HepG2 (cell line): Measurements from ENCODE around the gene MYO7A. TPM values are rescaled to one million over a fixed set of nuclear protein-coding genes. Genes with fewer than 3 reads are reported as not detected.

Source experiments
- ESRRA ChIP-seq: sonication (generic); formaldehyde crosslinking; IDR thresholded peaks from 2 replicates; pipeline ENCODE4 v1.5.1; 2020; ENCODE audit warnings: mild to moderate bottlenecking, low read depth, missing genetic modification reagents
- ISL2 ChIP-seq: sonication (generic); formaldehyde crosslinking; IDR thresholded peaks from 2 replicates; pipeline ENCODE4 v1.5.0; 2020; ENCODE audit warnings: missing genetic modification reagents
- MED13 ChIP-seq: sonication (generic); formaldehyde crosslinking; IDR thresholded peaks from 2 replicates; pipeline ENCODE4 v1.5.0; 2020; ENCODE audit warnings: missing genetic modification reagents
- ZNF768 ChIP-seq: sonication (generic); formaldehyde crosslinking; IDR thresholded peaks from 2 replicates; pipeline ENCODE4 v1.4.0; 2020; ENCODE audit warnings: missing genetic modification reagents
- polyA plus RNA-seq, 8 experiments: library from polyadenylated mRNA; depleted of rRNA in 3 of 8; stranded (reverse) in 7 of 8; unstranded in 1 of 8; fragments of >200 nt; fragmentation: Illumina TruSeq in 4 of 8; extraction: Trizol in 4 of 8; gene quantifications; 2 replicates each; pipeline versions ENCODE4 v1.2.1 to v1.2.3, GENCODE V29; 2011 to 2016; ENCODE audit warnings: low read depth in 4 of 8, missing spikeins in 1 of 8, mixed read lengths in 1 of 8; ENCODE audit not compliant: insufficient read depth in 1 of 8
- total RNA-seq, 5 experiments: library from RNA; depleted of rRNA; stranded (reverse); fragments of >200 nt; fragmentation: Illumina TruSeq; extraction: Trizol; gene quantifications; 2 replicates each; pipeline ENCODE4 v1.2.3, GENCODE V29; 2016; ENCODE audit warnings: low read depth in 1 of 5
- TF ChIP-seq, protein P1 (sequence below), 2 experiments: fragments of 450-650 bp in 1 of 2; sonication (generic) in 1 of 2; formaldehyde crosslinking in 1 of 2; IDR thresholded peaks; 2 replicates each; pipeline versions ENCODE4 v1.6.1 to v1.8.0; 2016 to 2022; ENCODE audit warnings: antibody characterized with exemption in 1 of 2, mild to moderate bottlenecking in 1 of 2, missing genetic modification reagents in 1 of 2
- TF ChIP-seq, protein P2 (sequence below): sonication (generic); formaldehyde crosslinking; IDR thresholded peaks from 2 replicates; pipeline ENCODE4 v1.8.0; 2022; ENCODE audit warnings: low read depth, missing genetic modification reagents
- TF ChIP-seq, protein P3 (sequence below): sonication (generic); formaldehyde crosslinking; IDR thresholded peaks from 2 replicates; pipeline ENCODE4 v1.5.0; 2020; ENCODE audit warnings: mild to moderate bottlenecking, low read depth, missing genetic modification reagents, borderline replicate concordance
- TF ChIP-seq, protein P4 (sequence below): sonication (generic); formaldehyde crosslinking; IDR thresholded peaks from 2 replicates; pipeline ENCODE4 v1.4.0; 2020; ENCODE audit warnings: missing genetic modification reagents

The MYO7A gene
- total and polyA plus RNA-seq, 2 of the 13 experiments (the other 11 are each of a cell fraction or from before 2014, with no cell fraction given): 7.5 to 10.0 TPM

DNA sequence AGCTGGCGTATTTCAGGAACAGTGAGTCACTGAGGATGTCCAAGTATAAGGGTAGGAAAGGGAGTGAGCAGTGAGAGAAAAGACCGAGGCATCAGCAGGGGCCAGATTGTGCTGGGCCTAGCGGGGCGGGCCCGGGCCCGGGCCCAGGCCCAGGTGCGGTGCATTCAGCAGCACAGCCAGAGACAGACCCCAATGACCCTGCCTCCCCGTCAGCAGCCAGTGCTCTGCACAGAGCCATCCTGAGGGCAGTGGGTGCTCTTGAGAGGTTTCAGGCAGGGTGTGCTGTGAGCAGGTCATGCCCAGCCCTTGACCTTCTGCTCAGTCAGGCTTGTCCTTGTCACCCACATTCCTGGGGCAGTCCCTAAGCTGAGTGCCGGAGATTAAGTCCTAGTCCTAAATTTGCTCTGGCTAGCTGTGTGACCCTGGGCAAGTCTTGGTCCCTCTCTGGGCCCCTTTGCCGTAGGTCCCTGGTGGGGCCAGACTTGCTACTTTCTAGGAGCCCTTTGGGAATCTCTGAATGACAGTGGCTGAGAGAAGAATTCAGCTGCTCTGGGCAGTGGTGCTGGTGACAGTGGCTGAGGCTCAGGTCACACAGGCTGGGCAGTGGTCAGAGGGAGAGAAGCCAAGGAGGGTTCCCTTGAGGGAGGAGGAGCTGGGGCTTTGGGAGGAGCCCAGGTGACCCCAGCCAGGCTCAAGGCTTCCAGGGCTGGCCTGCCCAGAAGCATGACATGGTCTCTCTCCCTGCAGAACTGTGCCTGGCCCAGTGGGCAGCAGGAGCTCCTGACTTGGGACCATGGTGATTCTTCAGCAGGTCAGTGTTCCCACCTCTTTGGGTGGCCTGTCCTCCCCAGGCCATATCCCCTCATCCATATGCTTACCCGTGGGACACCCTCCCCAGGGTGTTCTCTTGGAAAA, 2.1 kb downstream of the MYO7A start (continued):
- TF ChIP-seq, protein P1, sequence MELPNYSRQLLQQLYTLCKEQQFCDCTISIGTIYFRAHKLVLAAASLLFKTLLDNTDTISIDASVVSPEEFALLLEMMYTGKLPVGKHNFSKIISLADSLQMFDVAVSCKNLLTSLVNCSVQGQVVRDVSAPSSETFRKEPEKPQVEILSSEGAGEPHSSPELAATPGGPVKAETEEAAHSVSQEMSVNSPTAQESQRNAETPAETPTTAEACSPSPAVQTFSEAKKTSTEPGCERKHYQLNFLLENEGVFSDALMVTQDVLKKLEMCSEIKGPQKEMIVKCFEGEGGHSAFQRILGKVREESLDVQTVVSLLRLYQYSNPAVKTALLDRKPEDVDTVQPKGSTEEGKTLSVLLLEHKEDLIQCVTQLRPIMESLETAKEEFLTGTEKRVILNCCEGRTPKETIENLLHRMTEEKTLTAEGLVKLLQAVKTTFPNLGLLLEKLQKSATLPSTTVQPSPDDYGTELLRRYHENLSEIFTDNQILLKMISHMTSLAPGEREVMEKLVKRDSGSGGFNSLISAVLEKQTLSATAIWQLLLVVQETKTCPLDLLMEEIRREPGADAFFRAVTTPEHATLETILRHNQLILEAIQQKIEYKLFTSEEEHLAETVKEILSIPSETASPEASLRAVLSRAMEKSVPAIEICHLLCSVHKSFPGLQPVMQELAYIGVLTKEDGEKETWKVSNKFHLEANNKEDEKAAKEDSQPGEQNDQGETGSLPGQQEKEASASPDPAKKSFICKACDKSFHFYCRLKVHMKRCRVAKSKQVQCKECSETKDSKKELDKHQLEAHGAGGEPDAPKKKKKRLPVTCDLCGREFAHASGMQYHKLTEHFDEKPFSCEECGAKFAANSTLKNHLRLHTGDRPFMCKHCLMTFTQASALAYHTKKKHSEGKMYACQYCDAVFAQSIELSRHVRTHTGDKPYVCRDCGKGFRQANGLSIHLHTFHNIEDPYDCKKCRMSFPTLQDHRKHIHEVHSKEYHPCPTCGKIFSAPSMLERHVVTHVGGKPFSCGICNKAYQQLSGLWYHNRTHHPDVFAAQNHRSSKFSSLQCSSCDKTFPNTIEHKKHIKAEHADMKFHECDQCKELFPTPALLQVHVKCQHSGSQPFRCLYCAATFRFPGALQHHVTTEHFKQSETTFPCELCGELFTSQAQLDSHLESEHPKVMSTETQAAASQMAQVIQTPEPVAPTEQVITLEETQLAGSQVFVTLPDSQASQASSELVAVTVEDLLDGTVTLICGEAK (IDR thresholded peaks at IDR 0.05): no peak
- TF ChIP-seq, protein P1 (CRISPR knock-in tag; IDR thresholded peaks at IDR 0.05): no peak
- TF ChIP-seq ESRRA (CRISPR knock-in tag): 0 out of 2 replicates have a peak, but pooled peaks have one; percentile 33
- peak; percentile 99 for TF ChIP-seq ZNF768 (CRISPR knock-in tag)
- 0 out of 2 replicates have a peak, but pooled peaks have one; percentile 25 for TF ChIP-seq ISL2 (CRISPR knock-in tag)
- 0 out of 2 replicates have a peak, but pooled peaks have one; percentile 45 for TF ChIP-seq MED13 (CRISPR knock-in tag)
- TF ChIP-seq, protein P2, sequence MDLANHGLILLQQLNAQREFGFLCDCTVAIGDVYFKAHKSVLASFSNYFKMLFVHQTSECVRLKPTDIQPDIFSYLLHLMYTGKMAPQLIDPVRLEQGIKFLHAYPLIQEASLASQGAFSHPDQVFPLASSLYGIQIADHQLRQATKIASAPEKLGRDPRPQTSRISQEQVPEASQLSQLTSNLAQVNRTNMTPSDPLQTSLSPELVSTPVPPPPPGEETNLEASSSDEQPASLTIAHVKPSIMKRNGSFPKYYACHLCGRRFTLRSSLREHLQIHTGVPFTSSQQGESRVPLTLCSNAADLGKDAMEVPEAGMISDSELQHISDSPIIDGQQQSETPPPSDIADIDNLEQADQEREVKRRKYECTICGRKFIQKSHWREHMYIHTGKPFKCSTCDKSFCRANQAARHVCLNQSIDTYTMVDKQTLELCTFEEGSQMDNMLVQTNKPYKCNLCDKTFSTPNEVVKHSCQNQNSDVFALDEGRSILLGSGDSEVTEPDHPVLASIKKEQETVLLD (CRISPR knock-in tag): no peak
- TF ChIP-seq, protein P3, sequence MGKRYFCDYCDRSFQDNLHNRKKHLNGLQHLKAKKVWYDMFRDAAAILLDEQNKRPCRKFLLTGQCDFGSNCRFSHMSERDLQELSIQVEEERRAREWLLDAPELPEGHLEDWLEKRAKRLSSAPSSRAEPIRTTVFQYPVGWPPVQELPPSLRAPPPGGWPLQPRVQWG: no peak
- TF ChIP-seq, protein P4, sequence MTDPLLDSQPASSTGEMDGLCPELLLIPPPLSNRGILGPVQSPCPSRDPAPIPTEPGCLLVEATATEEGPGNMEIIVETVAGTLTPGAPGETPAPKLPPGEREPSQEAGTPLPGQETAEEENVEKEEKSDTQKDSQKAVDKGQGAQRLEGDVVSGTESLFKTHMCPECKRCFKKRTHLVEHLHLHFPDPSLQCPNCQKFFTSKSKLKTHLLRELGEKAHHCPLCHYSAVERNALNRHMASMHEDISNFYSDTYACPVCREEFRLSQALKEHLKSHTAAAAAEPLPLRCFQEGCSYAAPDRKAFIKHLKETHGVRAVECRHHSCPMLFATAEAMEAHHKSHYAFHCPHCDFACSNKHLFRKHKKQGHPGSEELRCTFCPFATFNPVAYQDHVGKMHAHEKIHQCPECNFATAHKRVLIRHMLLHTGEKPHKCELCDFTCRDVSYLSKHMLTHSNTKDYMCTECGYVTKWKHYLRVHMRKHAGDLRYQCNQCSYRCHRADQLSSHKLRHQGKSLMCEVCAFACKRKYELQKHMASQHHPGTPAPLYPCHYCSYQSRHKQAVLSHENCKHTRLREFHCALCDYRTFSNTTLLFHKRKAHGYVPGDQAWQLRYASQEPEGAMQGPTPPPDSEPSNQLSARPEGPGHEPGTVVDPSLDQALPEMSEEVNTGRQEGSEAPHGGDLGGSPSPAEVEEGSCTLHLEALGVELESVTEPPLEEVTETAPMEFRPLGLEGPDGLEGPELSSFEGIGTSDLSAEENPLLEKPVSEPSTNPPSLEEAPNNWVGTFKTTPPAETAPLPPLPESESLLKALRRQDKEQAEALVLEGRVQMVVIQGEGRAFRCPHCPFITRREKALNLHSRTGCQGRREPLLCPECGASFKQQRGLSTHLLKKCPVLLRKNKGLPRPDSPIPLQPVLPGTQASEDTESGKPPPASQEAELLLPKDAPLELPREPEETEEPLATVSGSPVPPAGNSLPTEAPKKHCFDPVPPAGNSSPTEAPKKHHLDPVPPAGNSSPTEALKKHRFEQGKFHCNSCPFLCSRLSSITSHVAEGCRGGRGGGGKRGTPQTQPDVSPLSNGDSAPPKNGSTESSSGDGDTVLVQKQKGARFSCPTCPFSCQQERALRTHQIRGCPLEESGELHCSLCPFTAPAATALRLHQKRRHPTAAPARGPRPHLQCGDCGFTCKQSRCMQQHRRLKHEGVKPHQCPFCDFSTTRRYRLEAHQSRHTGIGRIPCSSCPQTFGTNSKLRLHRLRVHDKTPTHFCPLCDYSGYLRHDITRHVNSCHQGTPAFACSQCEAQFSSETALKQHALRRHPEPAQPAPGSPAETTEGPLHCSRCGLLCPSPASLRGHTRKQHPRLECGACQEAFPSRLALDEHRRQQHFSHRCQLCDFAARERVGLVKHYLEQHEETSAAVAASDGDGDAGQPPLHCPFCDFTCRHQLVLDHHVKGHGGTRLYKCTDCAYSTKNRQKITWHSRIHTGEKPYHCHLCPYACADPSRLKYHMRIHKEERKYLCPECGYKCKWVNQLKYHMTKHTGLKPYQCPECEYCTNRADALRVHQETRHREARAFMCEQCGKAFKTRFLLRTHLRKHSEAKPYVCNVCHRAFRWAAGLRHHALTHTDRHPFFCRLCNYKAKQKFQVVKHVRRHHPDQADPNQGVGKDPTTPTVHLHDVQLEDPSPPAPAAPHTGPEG (CRISPR knock-in tag): 0 out of 2 replicates have a peak, but pooled peaks have one; percentile 35
